ENCODE data around the gene MECP2.
"Not testable (repeated sequence)": the region's sequence is repeated elsewhere in the genome, so short reads cannot be mapped to it uniquely, and the experiment has no call there.

MECP2 gene

DNA sequence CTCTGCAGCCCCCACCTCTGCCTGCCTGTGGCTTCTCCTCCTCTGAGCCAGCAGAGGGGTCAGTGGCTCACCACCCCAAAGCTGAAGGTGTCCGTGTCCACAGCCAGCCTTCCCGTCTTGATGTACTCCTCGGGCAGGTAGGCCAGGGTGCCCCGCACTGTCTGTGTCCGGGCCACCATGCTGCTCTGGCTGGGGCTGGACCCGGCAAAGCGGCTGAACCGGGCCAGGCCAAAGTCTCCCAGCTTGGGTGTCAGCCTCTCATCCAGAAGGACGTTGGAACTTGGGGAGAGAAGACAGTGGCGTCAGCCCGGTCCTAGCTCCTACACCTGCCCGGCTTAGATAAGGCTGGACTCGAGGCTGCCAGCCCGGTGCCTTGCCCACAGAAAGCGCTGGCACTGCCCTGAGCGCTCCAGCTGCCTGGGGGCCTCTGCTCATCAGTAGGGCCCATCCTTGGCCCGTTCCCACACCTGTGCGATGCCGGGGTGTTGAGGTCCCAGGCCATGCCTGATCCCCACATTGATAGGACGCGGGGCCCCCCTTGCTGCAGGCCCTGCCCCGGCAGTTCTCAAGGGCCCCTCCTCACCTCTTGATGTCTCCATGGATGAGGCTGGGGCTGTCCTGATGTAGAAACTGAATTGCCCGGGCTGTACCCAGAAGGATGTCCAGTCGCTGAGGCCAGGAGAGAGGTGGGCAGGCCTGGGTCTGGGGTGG lies 81.0 kb downstream of the MECP2 start:
- DNase-seq, result no peak
- no peak for ATAC-seq

DNA sequence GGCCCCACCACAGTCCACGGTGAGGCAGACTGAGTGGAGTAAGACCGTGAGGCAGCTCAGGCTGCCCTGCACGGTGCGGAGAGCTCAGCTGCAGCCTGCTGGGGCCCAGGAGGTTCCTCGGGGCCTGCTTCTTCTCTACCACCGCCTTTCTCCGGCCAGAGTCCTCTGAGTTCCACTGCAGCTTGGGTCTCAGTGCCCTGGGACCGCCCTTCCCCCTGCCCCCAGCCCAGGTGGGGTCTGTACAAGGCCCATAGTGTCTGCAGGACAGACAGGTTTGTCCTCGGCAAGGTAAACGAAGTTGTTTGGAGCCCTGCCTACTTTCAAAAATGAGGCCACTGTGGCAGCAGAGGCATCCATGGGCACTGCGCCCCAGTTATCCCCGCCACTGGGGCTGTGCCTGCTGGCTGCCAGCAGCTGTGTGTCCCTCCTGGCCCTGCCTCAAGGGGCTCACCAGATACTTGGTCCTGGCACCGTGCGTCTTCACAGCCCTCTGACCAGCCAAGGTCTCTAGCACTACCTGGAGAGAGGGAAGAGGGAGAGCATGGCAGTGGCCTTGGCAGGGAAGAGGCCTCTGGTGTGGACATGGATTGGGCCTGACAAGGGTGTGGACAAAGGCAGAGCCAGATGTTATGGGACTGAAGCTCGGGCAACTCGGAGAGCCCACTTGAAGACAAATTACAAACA lies 81.8 kb downstream of the MECP2 start:
- DNase-seq (no peak), ATAC-seq (no peak)

DNA sequence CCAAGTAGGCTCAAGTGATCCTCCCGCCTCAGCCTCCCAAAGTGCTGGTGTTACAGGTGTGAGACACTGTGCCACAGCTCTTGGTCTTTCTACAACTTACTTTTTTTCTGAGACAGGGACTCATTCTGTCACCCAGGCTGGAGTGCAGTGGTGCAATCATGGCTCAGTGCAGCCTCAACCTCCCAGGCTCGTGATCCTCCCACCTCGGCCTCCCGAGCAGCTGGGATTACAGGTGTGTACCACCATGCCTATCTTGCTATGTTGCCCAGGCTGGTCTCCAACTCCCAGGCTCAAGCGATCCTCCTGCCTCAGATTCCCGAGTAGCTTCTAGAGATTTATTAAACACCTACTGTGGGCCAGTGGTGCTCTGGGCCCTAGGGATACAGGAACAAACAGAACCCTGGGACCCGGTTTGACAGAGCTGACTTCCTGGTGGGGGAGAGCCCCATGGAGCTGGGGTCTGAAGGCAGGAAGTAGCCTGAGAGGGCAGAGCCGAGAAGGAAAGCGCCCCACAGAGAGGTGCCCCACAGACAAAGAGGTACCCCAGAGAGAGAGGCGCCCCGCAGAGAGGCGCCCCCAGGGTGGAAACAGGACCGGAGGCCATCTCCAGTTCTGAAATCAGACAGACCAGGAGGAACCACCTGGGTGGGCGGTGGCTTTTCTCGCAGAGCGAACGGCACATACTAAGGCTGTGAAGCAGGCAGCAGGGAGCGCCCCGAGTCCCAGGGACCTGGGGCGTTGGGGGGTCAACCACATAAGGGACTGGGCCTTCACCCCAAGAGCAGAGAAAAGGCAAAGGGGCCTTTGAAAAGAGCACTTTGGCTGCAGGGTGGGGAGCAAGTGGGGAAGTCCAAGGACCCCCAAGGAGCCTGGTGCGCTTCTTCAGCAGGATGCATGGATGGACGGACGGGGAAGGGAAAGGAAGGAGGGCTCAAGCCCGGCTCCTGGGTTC lies 82.8 kb downstream of the MECP2 start:
- no peak for ATAC-seq

DNA sequence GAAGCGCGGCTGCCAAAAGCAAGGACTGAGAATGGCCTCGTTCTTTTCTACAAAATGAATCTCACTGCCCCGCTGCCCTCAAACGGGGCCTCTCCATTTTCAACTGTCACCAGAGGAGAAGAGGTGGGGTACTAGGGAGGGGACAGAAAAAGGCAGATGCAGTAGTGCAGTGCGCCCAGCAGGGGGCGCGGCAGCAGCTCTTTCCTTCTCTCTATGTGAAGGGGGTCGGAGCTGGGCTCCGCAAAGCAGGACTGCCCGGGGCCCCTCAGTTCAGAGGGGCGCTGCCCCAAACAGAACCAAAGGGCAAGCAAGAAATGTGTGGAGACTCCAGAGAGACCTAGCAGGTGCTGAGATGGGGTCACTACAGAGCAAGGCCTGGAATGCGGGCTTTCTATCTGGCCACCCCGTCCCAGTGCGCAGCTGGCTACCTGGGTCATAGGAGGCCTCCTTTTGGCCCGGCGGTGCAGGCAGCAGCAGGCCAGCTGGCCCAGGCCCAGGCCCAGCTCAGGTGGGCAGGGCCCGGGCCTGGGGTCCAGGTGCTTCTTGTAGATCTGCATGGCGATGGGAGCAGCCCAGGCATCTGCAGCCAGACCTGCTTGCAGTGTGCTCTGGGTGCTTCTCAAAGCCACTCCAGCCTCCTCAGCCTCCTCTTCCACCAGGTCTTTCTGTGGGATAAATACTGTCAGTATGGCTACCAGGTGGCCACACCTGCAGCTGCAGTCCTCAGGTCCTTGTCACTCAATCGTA lies 83.7 kb downstream of the MECP2 start:
- ATAC-seq (peak; percentile 67), DNase-seq (peak; percentile 48)

More for the DNA sequence above, 82.8 kb downstream of the MECP2 start:
- no peak for DNase-seq

DNA sequence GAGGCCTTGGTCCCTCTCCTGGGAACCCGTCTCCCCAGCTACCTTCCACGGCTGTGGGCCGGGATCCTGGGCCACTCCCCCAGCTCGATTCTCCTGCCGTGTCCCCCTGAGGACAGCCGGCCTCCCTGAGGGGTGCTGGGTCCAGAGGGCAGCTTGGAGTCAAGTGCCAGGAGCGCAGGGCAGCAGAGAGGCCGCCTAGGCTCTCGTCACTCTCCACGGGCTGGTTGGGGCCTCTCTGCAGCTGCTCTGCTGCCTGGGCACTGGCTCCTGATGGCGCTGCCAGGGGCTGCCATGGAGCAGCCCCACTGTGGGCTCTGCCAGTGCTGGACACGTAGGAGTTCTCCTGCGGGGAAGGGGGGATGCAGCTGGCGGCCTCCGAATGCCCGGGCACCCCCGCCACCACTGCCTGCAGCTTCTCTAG lies 84.5 kb downstream of the MECP2 start:
- DNase-seq (no peak), ATAC-seq (no peak)

DNA sequence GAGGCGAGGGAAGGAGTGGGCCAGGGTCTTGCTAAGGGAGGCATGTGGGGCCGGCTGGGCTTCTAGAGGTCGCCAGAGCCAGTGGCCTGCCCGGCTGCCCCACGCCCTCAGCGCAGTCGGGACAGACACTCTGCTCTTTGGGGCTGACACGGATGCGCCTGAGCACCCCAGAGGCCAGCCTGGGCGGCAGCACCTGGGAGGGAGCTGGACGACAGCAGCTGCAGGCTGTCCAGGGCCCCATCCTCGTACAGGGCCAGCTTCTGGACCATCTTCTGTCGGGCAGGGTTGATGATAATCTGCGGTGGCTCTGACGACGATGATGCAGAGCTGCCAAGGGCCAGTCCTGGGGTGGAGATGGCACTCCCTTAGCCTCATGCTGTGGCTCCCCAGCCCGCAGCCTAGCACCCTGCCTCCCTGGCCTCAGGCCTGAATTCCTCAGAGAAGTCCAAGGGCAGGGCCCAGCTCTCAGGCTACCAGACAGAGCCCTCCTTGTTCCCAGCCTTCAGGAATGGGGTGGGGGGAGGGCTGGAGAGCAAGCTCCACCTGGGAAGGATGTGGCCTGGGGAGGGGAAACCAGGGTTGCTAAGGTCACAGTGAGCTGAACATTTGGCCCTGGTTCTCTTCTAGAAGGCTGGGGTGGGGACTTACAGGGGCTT lies 85.1 kb downstream of the MECP2 start:
- no peak for ATAC-seq
- DNase-seq, result no peak

DNA sequence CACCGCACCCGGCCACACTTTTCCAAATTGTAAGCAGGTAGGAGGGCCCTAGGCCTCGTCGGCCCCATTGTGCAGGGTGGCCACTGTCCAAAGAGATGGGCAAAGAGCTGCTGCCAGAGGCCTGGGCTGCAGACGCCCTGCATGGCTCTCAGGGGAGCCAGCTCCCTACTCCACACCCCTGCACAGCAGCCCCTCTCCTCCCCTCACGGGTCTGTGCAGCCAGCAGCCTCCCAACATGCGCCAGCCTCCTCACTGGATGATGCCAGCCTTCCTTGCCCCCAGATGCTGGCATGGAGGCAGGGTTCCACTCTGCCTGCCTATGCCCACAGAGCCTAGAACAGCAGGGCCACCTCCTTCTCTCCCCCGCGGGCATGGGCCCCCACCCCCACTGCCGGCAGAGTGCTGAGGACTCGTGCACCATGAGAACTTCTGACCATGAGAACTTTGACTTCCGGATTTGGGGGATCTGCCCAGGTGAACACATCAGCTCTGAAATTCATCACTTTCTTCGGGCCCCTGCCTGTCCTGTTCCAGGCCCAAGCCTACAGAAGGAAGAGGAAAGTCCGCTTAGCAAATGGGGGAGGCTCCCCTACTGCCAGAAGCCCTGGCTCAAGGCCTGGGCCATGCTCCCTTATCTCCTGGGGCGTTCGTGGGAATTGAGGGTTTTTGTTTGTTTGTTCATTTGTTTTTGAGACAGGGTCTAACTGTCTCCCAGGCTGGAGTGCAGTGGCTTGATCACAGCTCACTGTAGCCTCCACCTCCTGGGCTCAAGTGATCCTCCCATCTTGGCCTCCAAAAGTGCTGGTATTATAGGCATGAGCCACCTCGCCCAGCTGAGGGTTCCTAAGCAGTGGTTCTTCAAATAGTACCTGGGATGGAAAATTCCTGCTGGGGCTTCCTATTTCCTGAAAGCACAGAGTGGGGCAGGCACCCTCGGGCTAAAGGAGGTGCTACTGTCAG lies 85.9 kb downstream of the MECP2 start:
- DNase-seq (no peak), ATAC-seq (no peak)

DNA sequence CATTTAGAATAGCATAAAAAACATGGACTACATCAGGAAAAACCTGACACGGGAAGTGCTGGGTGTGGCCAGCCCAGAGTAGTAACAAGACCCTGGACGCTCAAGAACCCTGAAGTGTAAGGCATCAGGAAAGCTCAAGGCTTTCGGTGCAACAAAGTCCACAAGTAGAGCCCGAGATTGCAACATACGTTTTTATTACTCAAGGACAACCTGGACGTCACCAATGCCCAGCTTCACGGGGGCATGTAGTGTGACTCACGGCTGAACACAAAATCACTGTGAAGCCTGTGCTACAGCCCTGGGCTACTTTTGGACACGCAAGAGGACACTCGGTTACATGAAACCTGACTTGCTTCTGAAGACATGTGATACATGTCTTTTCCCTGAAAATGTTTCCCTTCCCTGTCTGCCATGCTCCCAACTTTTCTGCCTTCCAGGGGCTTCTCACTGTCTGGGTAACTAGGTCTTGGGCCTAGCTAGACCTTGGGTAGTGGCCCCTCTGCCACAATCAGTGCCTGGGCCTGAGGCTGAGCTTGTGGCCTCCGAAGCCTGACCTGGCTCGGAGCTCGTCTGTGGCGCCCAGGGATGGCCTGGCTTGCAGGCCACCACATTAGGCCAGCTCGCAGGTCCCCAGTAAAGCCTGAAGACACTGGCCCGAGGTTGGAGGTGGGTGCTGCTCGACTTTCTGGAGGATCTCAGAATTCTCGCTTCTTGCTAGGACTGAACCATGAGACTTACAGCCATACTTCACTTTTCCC lies 87.0 kb downstream of the MECP2 start:
- no peak for ATAC-seq
- no peak for DNase-seq

DNA sequence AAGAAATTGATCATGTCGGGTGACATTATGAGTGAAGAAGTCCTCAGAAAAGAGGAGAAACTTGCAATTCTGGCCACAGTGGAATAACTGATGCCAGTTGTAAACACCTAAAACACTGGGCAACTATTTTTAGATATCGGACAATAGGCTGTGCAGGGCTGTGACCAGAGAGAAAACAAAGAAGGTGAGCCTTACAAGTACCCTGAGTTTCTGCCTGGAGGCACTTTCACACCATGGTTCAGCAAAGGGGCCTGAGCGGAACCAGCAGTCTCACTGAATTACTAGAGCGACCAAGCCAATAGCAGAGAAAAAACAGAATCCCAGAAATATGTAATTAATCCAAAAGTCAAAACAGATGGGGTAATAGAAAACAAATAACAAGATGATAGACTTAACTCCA lies 89.0 kb downstream of the MECP2 start:
- DNase-seq, result no peak
- no peak for ATAC-seq

DNA sequence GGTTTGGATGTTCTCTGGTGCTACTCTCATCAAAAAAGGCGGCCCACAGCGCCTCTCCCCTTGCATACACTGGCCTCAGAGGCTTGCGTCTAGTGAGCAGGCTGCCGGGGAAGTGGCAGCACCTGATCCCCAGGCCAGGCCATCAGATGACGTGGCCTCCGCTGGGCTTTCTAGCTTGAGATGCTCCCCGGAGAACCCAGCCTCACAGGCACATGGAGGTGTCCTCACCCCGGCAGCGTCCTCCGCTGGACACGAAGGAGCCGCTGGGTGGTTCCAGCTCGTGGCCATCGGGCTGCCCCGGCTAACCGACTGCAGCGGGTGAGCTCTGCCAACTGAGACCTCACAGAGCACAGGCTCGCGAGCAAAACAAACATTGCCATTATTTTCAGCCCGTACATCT lies 90.6 kb downstream of the MECP2 start:
- DNase-seq (no peak), ATAC-seq (no peak)

DNA sequence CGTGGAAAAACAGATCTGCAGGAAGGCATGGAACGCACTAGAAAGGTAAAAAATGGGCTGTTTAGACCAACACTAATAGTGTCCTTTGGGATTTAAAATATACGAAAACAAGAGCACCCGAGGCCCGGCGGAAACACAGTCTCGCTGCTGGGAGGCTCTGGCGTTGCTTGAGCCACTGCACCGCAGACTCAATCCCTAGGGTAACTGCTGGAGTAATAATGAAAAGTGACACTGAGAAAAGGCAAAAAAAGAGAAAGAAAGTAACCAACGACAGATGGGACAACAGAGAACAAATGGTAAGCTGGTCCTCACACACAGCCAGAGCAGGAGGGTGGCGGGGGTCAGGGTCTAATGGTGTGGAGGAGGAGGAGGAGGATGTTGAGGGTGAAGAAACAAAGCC lies 93.2 kb downstream of the MECP2 start:
- ATAC-seq (no peak), DNase-seq (no peak)

DNA sequence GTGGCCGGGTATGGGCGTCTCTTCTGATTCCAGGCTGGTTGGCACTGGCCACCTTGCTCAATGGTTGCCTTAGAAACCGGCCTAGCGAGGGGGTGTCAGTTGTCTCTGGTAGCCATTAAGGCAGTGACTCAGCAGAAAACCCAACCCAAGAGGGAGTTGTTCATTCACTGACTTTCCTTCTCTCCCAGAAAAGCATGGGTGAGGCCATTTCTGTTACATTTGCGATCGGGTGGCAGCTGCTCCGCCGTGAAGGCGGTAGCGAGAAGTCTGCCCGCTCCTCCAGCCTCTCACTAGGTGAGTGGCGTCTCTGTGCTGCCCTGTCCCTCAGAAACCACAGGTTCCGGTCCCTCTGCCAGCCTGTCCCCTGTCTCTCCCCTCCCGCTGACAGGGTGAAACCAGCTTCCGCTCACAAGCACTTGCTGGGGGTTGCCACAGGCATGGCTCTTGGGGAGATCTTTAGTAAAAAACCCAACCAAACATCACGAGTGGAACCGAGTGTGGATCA lies 95.2 kb downstream of the MECP2 start:
- ATAC-seq (peak; percentile 94), DNase-seq (peak; percentile 58)

DNA sequence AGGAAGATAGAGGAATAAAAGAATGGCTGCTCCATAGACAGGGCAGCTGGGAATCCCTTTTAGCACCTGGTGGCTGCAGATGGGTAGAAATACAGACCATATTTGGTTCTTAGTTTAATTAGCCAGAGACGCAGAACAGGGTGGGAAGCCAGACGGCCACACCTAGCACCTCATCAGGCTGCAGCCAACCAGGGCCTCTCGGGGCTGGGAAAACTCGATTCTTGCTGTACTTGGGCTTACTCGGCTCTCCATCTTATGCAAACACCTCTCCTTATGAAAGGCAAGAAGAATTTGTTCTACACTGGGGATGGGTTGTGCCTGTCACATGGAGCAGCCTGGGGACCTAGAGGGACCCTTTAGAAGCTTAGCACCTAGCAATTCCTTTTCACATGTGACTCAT lies 97.5 kb downstream of the MECP2 start:
- DNase-seq (no peak), ATAC-seq (no peak)

DNA sequence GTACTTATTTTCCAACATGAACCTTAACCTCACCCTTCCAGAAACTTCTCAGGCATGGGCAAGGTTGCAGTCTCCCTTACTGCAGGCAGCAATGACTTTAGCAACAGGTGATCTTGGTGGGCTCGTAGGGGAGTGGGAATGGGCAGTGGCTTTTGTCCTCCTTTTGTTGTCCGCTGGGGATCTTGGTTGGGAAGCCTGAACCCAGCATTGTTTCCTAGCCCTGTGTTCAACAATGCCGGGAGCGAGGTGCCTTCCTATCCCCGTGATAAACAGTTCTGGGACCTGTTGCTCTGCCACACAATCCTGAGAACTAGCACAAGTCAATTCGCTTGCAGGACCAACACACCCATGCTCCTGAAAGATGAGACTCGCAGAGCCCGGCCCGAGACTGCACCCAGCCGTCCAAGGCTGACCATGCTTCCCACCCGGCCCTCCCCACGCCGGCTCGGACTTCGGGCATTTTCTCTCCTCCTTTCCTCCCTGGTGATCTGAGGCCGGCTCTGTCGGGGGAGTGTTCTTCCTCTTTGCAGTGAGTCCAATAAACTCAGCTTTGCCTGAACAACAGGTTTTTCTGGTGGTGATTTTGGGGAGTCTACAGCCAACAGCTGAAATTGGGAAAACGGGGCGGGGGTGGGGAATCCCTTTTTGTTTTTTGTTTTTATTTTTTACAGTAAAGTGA lies 98.0 kb downstream of the MECP2 start:
- ATAC-seq (no peak), DNase-seq (no peak)

DNA sequence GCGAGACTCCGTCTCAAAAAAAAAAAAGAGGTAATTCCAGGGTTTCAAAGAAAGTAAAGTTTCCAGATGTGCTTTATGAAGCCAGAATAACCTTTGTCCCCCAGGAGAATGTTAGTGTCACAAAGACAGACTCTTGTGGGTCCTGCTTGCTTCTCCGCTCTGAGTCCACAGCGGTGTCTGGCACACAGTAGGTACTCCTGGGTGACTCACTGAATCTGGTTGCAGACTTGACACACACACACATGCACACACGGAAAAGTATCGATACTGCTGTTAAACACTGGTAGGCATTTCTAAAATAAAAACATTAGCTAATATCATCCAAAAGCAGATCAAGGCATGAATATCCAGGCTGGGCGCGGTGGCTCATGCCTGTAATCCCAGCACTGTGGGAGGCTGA lies 102.0 kb downstream of the MECP2 start:
- ATAC-seq (no peak), DNase-seq (no peak)

DNA sequence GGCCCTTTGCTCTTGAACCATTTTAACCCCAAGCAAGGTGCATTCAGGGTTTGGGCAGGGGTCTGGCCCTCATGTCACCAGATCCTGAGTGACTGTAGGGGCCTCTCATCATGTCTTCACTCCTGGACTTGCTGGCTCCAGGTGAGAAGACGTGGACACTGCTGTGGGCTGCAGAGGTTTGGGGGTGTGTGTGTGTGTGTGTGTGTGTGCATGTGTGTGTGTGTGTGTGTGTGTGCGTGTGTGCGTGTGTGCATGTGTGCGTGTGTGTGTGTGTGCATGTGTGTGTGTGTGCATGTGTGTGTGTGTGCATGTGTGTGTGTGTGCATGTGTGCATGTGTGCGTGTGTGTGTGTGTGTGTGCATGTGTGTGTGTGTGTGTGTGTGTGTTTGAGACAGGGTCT lies 103.1 kb downstream of the MECP2 start:
- not testable (repeated sequence) for DNase-seq, ATAC-seq

DNA sequence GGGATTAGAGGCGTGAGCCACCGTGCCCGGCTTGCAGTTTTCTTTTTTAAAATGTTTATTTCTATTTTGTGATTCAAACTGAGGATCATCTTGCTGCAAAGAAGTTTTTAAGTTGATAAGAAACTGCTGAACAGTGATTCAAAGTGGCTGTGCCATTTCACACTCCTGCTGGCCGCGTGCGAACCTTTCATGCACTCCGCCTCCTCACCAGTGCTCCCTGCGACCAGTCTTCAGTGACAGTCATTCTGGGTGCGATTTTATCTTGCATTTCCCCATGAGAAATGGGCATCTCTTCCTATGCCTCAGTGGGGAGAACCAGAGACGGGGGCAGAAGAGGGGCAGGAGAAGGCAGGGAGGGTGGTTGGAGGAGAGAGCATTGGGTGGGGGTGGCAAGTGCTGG lies 103.5 kb downstream of the MECP2 start:
- DNase-seq (no peak), ATAC-seq (no peak)

DNA sequence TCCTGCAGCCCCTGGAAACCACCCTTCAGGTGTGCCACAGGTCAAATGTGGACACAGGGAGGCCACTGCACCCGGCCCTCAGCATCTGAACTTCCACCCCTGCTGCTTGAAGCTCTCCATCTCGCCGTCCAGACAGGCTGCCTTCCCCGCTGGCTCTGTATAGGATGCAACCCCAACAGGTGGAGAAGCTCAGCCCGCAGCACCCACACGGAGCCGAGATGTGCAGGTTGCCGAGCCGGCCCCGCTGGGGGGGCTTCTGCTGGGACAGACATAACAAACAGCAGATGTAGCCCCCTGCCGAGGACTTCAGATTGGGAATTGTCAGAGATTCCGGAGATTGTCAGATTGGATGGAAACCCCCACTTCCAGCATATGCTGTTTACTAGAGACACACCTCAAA lies 104.4 kb downstream of the MECP2 start:
- DNase-seq, result no peak
- ATAC-seq, result no peak

DNA sequence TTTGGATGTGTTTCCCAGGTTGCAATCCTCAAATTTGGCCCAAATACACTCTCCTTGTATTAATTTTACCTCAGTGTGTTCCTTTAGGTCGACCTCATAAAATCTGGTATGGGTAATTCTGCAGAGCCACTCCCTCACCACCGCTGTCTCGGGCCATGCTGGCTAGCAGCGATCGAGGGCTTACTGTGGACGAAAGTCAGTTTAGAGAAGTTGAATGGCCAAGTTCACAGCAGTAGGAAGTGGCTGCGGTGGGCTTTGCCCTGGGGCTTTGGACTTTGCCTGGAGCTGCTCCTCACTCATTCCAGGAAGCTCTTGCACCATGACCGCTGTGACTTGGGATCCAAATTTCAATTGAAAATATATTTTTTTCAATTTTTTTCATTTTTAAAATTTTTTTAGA lies 105.3 kb downstream of the MECP2 start:
- DNase-seq (no peak), ATAC-seq (no peak)

All from stimulated activated naive CD8-positive, alpha-beta T cell treated with anti-CD3 and anti-CD28 coated beads, Interleukin-15, Interleukin-2, amounts not matched to agents 100 U/mL and 50 U/mL, for 24 hours (primary cell).